Measurements from ENCODE around the gene ZNF41. TPM values are rescaled to one million over a fixed set of nuclear protein-coding genes. Genes with fewer than 3 reads are reported as not detected.

Gene ZNF41
- total RNA-seq, 4 donors from 2014 or later = 4.9 to 14.7 (median 11.5) TPM

- TF ChIP-seq POLR2A (IDR thresholded peaks at IDR 0.05) = no peak
- TF ChIP-seq, protein P1, sequence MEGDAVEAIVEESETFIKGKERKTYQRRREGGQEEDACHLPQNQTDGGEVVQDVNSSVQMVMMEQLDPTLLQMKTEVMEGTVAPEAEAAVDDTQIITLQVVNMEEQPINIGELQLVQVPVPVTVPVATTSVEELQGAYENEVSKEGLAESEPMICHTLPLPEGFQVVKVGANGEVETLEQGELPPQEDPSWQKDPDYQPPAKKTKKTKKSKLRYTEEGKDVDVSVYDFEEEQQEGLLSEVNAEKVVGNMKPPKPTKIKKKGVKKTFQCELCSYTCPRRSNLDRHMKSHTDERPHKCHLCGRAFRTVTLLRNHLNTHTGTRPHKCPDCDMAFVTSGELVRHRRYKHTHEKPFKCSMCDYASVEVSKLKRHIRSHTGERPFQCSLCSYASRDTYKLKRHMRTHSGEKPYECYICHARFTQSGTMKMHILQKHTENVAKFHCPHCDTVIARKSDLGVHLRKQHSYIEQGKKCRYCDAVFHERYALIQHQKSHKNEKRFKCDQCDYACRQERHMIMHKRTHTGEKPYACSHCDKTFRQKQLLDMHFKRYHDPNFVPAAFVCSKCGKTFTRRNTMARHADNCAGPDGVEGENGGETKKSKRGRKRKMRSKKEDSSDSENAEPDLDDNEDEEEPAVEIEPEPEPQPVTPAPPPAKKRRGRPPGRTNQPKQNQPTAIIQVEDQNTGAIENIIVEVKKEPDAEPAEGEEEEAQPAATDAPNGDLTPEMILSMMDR (IDR thresholded peaks at IDR 0.05) = no peak
- no peak for DNase-seq
- intact Hi-C loops (cut with DNase I; ENCODE audit: low total_unique reads) = no loop called here
- Histone ChIP-seq H3K27ac (no peak overlapping the region), H3K4me3 (no peak overlapping the region), H3K9me3 (no peaks in the 10 kb centered on the region), H3K27me3 (no peaks in the 10 kb centered on the region), H3K4me1 (no peaks in the 10 kb centered on the region), H3K36me3 (no peaks in the 10 kb centered on the region)
These were observed 62.1 kb downstream of the ZNF41 start for GRCh38 chrX:47420962-47421361.

GRCh38 chrX:47420265-47420664 lies 62.8 kb downstream of the ZNF41 start:
- Histone ChIP-seq H3K36me3 (no peaks in the 10 kb centered on the region), H3K9me3 (no peaks in the 10 kb centered on the region), H3K27me3 (no peaks in the 10 kb centered on the region), H3K27ac (no peak overlapping the region), H3K4me3 (no peak overlapping the region), H3K4me1 (no peaks in the 10 kb centered on the region)
- no peak for DNase-seq
- intact Hi-C loops (cut with DNase I; ENCODE audit: low total_unique reads) = no loop called here
- TF ChIP-seq, protein P1 (IDR thresholded peaks at IDR 0.05) = no peak
- TF ChIP-seq POLR2A (IDR thresholded peaks at IDR 0.05) = no peak

GRCh38 chrX:47413179-47413594 lies 69.8 kb downstream of the ZNF41 start:
- TF ChIP-seq, protein P1 (IDR thresholded peaks at IDR 0.05) = no peak
- TF ChIP-seq POLR2A (IDR thresholded peaks at IDR 0.05) = no peak
- no peaks in the 10 kb centered on the region for H3K36me3 ChIP-seq
- no peaks in the 10 kb centered on the region for H3K4me1 ChIP-seq
- H3K9me3 ChIP-seq = peaks cover 0 to 16% of the 10 kb centered on the region in 2 donors
- intact Hi-C loops (cut with DNase I; ENCODE audit: low total_unique reads) = no loop called here
- DNase-seq = no peak
- H3K4me3 ChIP-seq = no peak overlapping the region
- no peaks in the 10 kb centered on the region for H3K27me3 ChIP-seq
- no peak overlapping the region for H3K27ac ChIP-seq

Other genes with a start within 250 kb of the ZNF41 start
- 1 to 10 TPM in 1 of 4 donors, under 1 TPM in 1, not detected in 2; 0.55 to 2.4 TPM for gene ZNF157, start 112.6 kb downstream of the ZNF41 start, total RNA-seq
- gene ARAF, start 78.0 kb upstream of the ZNF41 start, total RNA-seq = 10 to 100 TPM in 3 of 4 donors, 1 to 10 TPM in 1; 5.6 to 65.6 (median 17.6) TPM
- 100 to 1,000 TPM in 2 of 4 donors, 10 to 100 TPM in 2; 17.9 to 287 (median 111) TPM for gene TIMP1, start 99.2 kb upstream of the ZNF41 start, total RNA-seq
- gene SYN1, start 136.6 kb upstream of the ZNF41 start, total RNA-seq = 1 to 10 TPM in 2 of 4 donors, not detected in 2; 1.2 to 1.5 TPM
- 1 to 10 TPM in 2 of 4 donors, under 1 TPM in 1, not detected in 1; 0.51 to 2.0 (median 1.7) TPM for gene CFP, start 146.7 kb upstream of the ZNF41 start, total RNA-seq
- gene ELK1, start 167.3 kb upstream of the ZNF41 start, total RNA-seq = 10 to 100 TPM; 18.2 to 34.2 (median 25.6) TPM
- 100 to 1,000 TPM in 2 of 4 donors, 10 to 100 TPM in 2; 58.2 to 900 (median 216) TPM for gene UXT, start 176.0 kb upstream of the ZNF41 start, total RNA-seq